ENCODE results near the gene EEIG1.

- TF ChIP-seq CTCF (IDR thresholded peaks at IDR 0.05) (no peak), POLR2A (IDR thresholded peaks at IDR 0.05) (no peak)
Observed at GRCh38 chr9:127973169-127974000, 7.4 kb downstream of the EEIG1 start.

All from lower leg skin (tissue), 3 donors.